ENCODE results near the gene KIF22. TPM values are rescaled to one million over a fixed set of nuclear protein-coding genes. Genes with fewer than 3 reads are reported as not detected.
A peak's percentile ranks its signal among the peaks of the same experiment; 100 is the strongest.

Gene KIF22
- polyA plus RNA-seq, 3 donors = 22.0 to 46.2 (median 28.9) TPM

DNA sequence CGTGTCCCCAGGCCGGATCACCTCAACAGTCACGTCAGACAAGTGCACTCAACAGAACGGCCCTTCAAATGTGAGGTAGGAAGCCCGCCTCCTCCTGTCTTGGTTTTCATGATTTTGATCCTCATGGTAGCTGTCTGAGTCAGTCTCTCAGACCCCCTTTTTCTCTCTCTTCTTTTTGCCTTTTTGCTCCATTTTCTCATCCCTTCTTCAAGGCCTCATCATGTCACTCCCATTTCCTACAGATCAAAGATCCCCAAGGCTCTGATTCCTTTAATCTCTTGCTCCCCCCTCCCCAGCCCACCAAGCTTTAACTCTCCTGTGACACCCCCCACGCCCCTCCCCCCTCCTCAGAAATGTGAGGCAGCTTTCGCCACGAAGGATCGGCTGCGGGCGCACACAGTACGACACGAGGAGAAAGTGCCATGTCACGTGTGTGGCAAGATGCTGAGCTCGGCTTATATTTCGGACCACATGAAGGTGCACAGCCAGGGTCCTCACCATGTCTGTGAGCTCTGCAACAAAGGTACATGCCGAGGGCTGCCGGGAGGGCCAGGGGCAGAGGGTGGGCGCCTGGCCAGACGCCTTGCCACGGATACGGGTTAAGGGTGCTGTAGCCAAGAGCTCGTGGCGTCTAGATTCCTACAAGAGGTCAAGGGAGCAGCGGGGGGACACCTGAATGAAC lies 17.8 kb downstream of the KIF22 start:
- peaks cover 19 to 26% (median 23%) of the 10 kb centered on the region in 3 donors for H3K27me3 Mint-ChIP-seq (ENCODE audit: low read depth in 3 of 3)
- H3K4me1 Mint-ChIP-seq = peaks cover 61% of the 10 kb centered on the region
- H3K36me3 ChIP-seq (replicated peaks in 1 of 2; ENCODE audit: control insufficient read depth in 1 of 2, insufficient read depth in 2 of 2, low read length in 2 of 2) = peaks cover 13 to 23% of the 10 kb centered on the region in 2 donors
- H3K9me3 Mint-ChIP-seq = peaks cover 0 to 8% (median 3%) of the 10 kb centered on the region in 7 donors
- DNase-seq = no peak
- intact Hi-C loops (cut with micrococcal nuclease) = loop anchor here in 1 of 2 donors (5.0 kb wide), 1 partner anchor 39 kb away; no protein-coding TSS in a partner anchor
- H3K9ac ChIP-seq (ENCODE audit: insufficient read depth, low read length, poor library complexity, severe bottlenecking) = peak overlapping the region; percentile 63
- peaks cover 27% of the 10 kb centered on the region for H3K79me2 ChIP-seq (ENCODE audit: insufficient read depth, low read length)
- H3K4me2 ChIP-seq (replicated peaks; ENCODE audit: extremely low read depth, low read length, poor library complexity, severe bottlenecking) = peak overlapping the region; percentile 76
- peak overlapping the region; percentile 84 for H3K27ac ChIP-seq (ENCODE audit: low read depth in 1 of 2, low read length in 2 of 2)
- peak overlapping the region; percentile 56 for H2AFZ ChIP-seq (ENCODE audit: insufficient read depth, low read depth, low read length, poor library complexity, severe bottlenecking)
- peak overlapping the region; percentile 75 to 89 for H3K4me3 Mint-ChIP-seq
- peaks cover 21 to 33% of the 10 kb centered on the region in 2 donors for H3K36me3 Mint-ChIP-seq
- H3K4me3 ChIP-seq (replicated peaks in 1 of 3; ENCODE audit: low read depth in 2 of 3, low read length in 3 of 3) = peak overlapping the region; percentile 41 to 78 (median 53)
- WGBS (ENCODE audit: insufficient coverage) = 54% methylated on average over 22 of the region's 25 CpGs
- peak overlapping the region; percentile 85 to 96 (median 93) for H3K27ac Mint-ChIP-seq
- H3K27me3 ChIP-seq (ENCODE audit: control insufficient read depth in 2 of 2, insufficient read depth in 2 of 2, low read length in 2 of 2) = peaks cover 5 to 19% of the 10 kb centered on the region in 2 donors
- peaks cover 36% of the 10 kb centered on the region for H4K20me1 ChIP-seq (ENCODE audit: insufficient read depth, low read length)
- peaks cover 65 to 74% of the 10 kb centered on the region in 2 donors for H3K4me1 ChIP-seq (ENCODE audit: control insufficient read depth in 1 of 2, insufficient read depth in 2 of 2, low read length in 2 of 2)
- TF ChIP-seq, protein P1, sequence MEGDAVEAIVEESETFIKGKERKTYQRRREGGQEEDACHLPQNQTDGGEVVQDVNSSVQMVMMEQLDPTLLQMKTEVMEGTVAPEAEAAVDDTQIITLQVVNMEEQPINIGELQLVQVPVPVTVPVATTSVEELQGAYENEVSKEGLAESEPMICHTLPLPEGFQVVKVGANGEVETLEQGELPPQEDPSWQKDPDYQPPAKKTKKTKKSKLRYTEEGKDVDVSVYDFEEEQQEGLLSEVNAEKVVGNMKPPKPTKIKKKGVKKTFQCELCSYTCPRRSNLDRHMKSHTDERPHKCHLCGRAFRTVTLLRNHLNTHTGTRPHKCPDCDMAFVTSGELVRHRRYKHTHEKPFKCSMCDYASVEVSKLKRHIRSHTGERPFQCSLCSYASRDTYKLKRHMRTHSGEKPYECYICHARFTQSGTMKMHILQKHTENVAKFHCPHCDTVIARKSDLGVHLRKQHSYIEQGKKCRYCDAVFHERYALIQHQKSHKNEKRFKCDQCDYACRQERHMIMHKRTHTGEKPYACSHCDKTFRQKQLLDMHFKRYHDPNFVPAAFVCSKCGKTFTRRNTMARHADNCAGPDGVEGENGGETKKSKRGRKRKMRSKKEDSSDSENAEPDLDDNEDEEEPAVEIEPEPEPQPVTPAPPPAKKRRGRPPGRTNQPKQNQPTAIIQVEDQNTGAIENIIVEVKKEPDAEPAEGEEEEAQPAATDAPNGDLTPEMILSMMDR (IDR thresholded peaks at IDR 0.05) = no peak
- no peaks in the 10 kb centered on the region for H3K9me3 ChIP-seq (replicated peaks in 1 of 2; ENCODE audit: control insufficient read depth in 1 of 2, insufficient read depth in 1 of 2, low read length in 2 of 2)

DNA sequence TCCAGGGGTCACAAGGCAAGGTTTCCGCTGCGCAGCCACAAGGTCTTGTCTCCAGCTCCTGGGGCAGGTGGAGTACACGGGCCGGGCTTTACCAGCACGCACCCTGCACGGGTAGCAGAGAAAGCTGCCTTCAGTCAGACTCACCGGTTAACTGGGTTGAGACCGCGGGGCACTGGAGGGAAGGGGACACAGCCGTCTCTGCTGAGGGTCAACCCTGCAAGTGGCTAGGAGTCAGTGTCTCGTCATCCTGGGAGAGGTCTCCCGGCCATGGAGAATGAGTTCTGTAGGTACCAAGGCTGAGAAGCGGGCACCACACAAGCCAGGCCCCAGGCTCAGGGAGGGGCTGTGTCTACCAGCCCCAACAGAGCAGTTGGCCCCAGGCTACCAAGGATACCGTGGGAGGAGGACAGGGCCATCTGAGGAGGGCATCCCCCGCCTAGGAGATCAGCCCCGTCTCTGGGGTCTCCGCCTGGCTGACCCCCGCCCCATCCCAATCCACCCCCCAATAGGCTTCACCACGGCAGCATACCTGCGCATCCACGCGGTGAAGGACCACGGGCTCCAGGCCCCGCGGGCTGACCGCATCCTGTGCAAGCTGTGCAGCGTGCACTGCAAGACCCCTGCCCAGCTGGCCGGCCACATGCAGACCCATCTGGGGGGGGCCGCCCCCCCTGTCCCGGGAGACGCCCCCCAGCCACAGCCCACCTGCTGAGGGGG lies 18.6 kb downstream of the KIF22 start:
- peak overlapping the region in 1 of 3 experiments; percentile 78 for H3K4me3 ChIP-seq (replicated peaks in 1 of 3; ENCODE audit: low read depth in 2 of 3, low read length in 3 of 3)
- peaks cover 58 to 66% of the 10 kb centered on the region in 2 donors for H3K4me1 ChIP-seq (ENCODE audit: control insufficient read depth in 1 of 2, insufficient read depth in 2 of 2, low read length in 2 of 2)
- H3K4me1 Mint-ChIP-seq = peaks cover 57% of the 10 kb centered on the region
- peak overlapping the region in 4 of 7 donors; percentile 31 to 96 (median 56) for H3K27ac Mint-ChIP-seq
- TF ChIP-seq, protein P1 (IDR thresholded peaks at IDR 0.05) = no peak
- no peak for DNase-seq
- no peak overlapping the region for H3K4me3 Mint-ChIP-seq
- peak overlapping the region in 1 of 2 donors; percentile 22 for H3K27ac ChIP-seq (ENCODE audit: low read depth in 1 of 2, low read length in 2 of 2)
- peaks cover 5 to 24% of the 10 kb centered on the region in 2 donors for H3K27me3 ChIP-seq (ENCODE audit: control insufficient read depth in 2 of 2, insufficient read depth in 2 of 2, low read length in 2 of 2)
- intact Hi-C loops (cut with micrococcal nuclease) = loop anchor here in 1 of 2 donors (5.0 kb wide), 1 partner anchor 38 kb away; no protein-coding TSS in a partner anchor
- H3K4me2 ChIP-seq (replicated peaks; ENCODE audit: extremely low read depth, low read length, poor library complexity, severe bottlenecking) = no peak overlapping the region
- peaks cover 0 to 8% (median 3%) of the 10 kb centered on the region in 7 donors for H3K9me3 Mint-ChIP-seq
- 91% methylated on average over 24 of the region's 31 CpGs for WGBS (ENCODE audit: insufficient coverage)
- no peak overlapping the region for H2AFZ ChIP-seq (ENCODE audit: insufficient read depth, low read depth, low read length, poor library complexity, severe bottlenecking)
- H3K36me3 ChIP-seq (replicated peaks in 1 of 2; ENCODE audit: control insufficient read depth in 1 of 2, insufficient read depth in 2 of 2, low read length in 2 of 2) = peaks cover 13 to 23% of the 10 kb centered on the region in 2 donors
- H3K27me3 Mint-ChIP-seq (ENCODE audit: low read depth in 3 of 3) = peaks cover 22 to 31% (median 31%) of the 10 kb centered on the region in 3 donors
- H3K9ac ChIP-seq (ENCODE audit: insufficient read depth, low read length, poor library complexity, severe bottlenecking) = peak overlapping the region; percentile 63
- H4K20me1 ChIP-seq (ENCODE audit: insufficient read depth, low read length) = peaks cover 36% of the 10 kb centered on the region
- H3K9me3 ChIP-seq (replicated peaks in 1 of 2; ENCODE audit: control insufficient read depth in 1 of 2, insufficient read depth in 1 of 2, low read length in 2 of 2) = no peaks in the 10 kb centered on the region
- peaks cover 21 to 31% of the 10 kb centered on the region in 2 donors for H3K36me3 Mint-ChIP-seq
- H3K79me2 ChIP-seq (ENCODE audit: insufficient read depth, low read length) = peaks cover 27% of the 10 kb centered on the region
